Effector CD8-positive, alpha-beta T cell (primary cell): ENCODE data around the gene FSTL4.

Experiments used
- DNase-seq: peaks from one replicate; lab custom pipeline; 2025; lab: John Stamatoyannopoulos, UW

Gene FSTL4

GRCh38 chr5:133340822-133341221 is 271.5 kb downstream of the FSTL4 start:
- no peak for DNase-seq

- DNase-seq, result no peak
These were observed 272.2 kb downstream of the FSTL4 start for GRCh38 chr5:133340002-133340755.

DNA sequence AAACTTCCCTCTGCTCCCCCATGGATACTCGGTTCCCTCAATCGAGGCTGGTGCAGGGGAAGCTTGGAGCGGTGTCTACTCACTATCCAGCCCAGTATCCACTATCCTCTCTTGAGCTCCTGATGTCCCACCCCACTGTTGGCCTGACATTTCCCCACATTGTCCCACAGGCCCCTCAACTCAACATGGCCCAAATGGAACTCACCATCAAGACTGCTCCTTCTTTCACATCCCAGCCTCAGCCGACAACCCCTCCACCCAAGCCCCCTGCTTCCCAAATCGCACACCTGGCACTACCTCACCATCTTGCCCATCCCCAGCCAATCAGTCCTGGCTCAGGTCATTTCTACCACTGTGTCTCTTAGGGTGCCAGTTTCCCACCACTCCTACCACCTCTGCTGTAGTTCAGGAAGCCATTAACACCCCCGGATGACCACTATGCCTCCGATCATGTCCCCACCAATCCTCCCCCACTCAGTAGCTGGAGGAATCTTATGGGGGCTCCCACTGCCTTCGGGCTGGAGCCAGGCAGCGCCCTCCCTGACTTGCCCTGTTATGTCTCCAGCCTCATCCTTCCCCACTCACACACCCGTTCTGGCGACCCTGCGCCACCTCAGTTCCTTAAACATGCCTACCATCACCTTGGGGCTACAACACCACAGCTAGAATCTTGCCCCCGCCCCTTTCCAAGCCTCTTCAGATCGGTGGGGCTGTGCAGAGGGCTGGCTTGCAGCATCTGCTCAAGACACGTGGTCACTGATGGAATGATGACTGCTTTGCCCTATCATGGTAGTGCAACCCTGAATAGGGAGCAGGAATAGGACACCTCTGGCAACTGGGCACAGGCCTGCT is 273.6 kb downstream of the FSTL4 start:
- DNase-seq, result no peak

GRCh38 chr5:133337795-133338445 is 274.4 kb downstream of the FSTL4 start:
- DNase-seq, result no peak

DNA sequence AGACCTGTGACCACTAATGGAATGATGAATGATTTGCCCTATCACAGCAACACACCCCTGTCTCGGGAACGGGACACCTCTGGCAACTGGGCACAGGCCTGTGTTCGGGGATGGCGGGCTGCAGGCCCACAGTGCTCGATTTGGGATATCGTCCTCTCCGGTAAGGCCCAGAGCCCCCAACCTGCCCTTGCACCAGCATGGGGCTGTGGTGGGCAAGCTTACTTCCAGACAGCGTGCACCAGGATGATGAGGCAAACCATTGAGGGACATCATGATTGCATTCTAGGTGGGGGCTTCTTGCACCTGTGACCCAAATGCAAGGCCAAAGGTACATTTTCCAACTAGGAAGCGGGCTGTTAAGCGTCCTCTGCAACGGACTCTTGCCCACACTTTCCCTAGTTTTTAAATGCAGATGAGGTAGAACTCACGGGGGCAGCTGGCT is 275.4 kb downstream of the FSTL4 start:
- DNase-seq, result no peak

DNA sequence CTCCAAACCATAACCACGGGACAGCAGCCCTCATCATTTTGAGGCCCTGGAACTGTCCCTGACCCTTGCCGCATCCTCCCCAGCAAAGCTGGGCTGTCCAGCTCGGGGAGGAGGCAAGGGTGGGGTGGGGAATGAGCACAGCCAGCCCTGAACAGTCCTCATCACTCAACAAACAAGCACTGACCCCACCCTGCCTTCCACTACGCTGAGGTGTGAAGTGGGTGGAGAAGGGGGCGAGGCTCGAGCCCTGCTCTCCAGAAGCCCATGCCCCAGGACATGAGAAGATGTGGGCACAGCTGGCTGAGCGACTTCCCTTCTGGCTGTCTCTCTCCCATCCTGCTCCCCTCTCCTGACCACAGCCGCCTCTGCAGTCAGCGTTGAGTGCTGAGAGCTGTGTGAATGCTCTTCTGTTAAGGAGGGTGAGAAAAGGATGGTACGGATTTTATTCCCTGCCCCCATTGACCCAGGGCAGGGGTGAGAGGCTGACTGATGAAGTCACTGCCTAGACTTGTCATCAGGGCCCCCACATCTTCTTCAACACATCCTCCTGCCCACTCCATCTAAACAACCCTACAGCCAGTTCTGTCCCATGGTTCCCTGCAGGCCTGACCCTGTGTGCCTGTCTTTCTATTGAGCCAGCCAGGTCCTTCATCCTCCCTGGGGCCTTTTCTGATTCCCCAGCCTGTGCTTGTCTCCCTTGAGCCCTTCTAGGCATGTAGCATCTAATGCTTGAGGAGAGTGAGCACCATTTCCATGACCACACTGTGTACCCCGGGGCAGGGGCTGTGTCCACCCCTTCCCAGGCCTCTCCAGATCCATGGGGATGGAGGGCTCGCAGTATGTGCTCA is 276.0 kb downstream of the FSTL4 start:
- DNase-seq, result no peak

- no peak for DNase-seq
These were observed 277.3 kb downstream of the FSTL4 start for GRCh38 chr5:133334796-133335639.

- DNase-seq, result no peak
These were observed 278.8 kb downstream of the FSTL4 start for GRCh38 chr5:133333326-133334150.

GRCh38 chr5:133332439-133333024 is 279.8 kb downstream of the FSTL4 start:
- no peak for DNase-seq

DNA sequence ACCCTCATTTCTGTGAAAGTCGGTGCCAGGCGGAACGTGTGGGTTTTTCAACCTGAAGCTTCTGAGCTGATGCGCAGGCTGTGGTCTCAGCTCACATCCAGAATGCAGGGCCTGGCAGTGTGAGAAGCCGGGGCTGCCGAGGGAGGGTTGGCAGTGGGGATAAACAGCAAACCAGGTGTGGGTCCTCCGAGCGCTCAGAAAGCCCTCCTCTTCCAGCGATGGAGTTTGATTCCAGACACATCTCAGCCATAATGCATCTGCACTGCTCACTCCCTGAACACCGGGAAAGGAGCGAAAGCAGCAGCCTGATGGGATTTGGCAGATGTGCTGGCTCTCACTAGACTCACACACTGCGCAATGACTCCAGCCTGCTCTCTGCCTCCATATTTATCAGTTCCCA is 280.4 kb downstream of the FSTL4 start:
- DNase-seq, result no peak

- DNase-seq, result no peak
These were observed 281.4 kb downstream of the FSTL4 start for GRCh38 chr5:133330956-133331355.

DNA sequence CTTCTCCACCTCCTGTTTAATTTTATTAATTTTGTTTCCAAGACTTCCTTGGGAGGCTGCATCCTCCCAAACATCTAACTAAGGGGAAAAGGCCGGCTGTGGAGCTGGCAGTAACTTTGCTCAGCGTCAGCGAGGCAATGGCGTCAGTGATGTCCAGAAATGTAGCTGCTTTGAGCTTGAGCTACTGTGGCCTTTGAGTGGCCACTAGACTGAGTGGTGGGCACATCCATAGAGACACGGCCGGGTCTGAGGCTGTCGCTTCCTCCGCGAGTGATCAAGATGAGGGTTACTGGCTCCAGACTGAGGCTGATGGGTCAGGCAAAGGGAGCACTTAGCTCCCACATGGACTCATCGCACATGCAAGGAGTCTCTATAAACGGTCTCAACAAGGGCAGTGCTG is 283.5 kb downstream of the FSTL4 start:
- no peak for DNase-seq

DNA sequence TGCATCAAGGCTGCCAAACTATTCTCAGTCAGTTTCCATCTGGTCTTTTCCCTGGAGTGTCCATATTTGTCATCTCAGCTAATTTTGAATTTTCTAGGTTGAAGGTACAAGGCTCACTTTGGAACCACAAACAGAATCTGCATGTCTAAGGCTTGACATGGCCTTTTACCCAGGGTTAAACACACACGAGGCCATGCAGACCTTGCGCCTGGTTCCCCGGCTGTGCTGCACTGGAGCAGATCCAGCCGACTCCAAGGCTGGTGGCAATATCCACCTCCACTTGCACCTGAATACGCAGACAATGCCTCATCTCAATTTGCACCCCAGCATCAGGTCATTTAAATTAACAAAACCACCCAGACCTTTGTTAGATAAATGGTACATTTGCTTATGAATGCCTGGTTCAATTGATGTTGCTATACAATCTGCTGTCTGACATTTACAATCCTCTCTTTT is 284.4 kb downstream of the FSTL4 start:
- no peak for DNase-seq

- no peak for DNase-seq
These were observed 286.0 kb downstream of the FSTL4 start for GRCh38 chr5:133326361-133326760.

DNA sequence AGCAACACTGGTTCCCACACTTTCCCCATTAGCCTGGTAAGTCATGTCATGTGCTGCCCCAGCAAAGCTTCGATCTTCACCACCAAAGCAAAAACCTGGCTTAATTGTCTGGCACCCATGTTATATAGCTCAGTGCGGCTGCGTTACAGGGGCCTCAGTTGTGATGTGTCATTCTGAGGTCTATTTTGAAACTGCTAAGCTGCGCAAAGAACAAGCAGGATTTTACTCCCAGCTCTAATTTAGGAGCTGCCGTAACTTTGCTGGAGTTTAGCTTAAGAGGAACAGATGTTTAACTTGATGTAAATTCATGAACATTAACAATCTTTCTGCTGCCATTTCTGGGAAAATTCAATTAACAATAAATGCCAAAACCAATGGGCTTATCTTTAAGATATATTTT is 286.5 kb downstream of the FSTL4 start:
- no peak for DNase-seq

- DNase-seq, result no peak
These were observed 287.4 kb downstream of the FSTL4 start for GRCh38 chr5:133324926-133325325.

DNA sequence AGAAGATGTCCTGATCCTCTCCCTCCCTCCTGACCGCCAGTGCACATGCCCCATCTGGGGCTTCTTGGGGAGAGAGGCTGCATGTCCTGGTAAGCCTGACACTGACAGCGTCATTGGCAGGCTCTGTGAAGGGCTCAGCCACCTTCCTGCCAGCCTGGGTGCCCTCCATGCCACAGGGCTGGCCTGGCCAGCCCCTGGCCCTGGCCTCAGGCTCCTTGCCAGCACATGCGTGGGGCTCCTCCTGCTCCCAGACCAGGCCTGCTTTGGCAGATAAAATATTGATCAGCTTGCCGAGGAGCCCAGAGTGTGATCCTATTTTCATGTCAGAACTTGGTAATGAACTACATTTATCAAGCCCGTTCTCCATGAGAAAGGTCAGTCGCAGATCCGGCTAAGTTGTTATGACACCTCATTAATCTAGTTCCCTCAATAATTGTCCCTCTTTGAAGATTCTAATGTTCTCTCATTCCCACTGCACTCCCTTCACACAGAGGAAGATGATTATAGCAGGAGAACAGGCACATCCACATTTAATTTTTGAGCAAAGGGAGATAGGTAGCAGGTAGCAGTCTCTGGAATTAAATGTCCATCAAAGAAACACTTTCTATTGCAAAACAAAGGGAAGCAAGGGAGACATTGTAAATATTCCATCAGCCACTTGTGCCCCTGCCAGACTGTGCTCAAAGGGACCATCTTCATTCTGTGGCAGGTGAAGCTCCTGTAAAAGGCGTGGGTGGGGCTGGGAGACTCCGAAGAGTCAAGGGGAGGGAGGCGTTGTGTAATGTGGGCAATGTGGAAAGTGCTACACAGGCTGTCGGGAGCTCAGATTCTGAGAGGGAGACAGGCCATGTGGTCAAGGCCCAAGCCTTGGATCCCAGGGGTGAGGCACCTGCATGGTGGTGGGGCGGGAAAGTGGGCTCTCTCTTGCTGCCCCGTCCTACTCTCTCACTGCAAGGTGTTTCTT is 288.6 kb downstream of the FSTL4 start:
- no peak for DNase-seq

DNA sequence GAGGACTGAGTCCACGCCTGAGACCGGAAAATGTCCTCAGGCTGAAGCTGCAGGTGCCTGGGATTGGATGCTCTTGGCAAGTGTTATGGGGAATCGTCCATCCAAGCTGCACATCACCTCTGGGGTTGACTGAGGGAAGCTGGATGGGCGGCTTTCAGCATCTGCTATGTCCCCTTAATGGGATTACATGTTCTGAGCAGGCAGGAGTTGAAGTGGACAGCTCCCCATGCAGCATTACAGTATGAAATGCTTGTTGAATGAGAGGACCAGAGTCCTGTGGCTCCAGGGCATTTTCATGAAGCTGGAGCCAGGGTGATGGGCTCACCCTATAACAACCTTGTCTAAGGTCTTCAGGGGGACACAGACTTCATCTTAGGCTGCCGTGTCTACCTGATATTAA is 289.6 kb downstream of the FSTL4 start:
- no peak for DNase-seq
